Nasal cavity respiratory epithelium epithelial cell of viscerocranial mucosa (primary cell): ENCODE results near the gene PPME1. TPM values are rescaled to one million over a fixed set of nuclear protein-coding genes. Genes with fewer than 3 reads are reported as not detected.

Experiments used
- total RNA-seq: library from RNA; depleted of rRNA; stranded (reverse); fragments of >200 nt; gene quantifications from 2 replicates; pipeline ENCODE4 v1.2.3, GENCODE V29; 2014

PPME1 gene, protein sequence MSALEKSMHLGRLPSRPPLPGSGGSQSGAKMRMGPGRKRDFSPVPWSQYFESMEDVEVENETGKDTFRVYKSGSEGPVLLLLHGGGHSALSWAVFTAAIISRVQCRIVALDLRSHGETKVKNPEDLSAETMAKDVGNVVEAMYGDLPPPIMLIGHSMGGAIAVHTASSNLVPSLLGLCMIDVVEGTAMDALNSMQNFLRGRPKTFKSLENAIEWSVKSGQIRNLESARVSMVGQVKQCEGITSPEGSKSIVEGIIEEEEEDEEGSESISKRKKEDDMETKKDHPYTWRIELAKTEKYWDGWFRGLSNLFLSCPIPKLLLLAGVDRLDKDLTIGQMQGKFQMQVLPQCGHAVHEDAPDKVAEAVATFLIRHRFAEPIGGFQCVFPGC
- total RNA-seq: 20.2 and 39.7 TPM in 2 replicates

DNA sequence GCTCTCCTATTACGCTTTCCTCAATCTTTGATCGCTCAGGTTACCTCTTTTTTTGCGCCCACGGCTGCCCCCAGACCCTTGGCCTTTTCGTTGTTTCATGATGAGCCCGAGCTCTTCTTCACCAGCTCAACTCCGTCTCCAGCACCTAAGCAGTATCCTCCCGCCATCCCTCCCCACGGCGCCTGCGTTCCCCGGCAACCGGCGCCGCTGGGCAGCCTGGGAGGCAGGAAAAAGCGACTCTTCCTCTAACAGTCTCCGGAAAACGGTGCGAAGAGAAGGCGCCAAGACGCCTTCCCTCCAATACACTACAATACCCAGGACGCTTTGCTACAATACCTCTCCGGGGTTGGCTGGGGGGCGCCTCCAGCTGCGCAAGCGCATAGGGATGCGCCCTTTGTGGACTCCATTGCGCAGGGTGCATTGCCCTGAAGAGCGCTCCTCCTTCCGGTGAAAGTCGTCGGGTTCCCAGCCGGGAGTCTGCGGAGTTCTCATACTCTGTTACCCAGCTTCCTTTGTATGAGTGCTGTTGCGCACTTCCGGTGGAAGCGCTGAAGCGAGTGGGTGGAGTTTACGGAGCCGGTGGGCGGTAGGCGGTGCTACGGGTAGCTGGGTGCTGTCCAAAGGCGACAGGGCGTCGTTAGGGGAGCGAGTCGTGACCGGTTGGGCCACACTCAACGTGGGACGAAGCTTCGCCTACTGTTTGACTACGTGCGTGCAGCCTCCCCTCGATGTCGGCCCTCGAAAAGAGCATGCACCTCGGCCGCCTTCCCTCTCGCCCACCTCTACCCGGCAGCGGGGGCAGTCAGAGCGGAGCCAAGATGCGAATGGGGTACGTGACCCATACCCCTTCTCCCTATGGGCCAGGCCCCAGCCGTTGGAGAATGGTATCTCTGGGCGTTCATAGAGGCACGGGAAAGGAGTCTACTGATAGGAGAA, at the start of gene PPME1, which contains the start of gene C2CD3:
PPME1 (plus strand) TSS at position 596 of the 936 bp plus-strand sequence; CDS start at position 729, 133 bp downstream.
C2CD3 (minus strand) TSS at position 309 of the 936 bp plus-strand sequence; CDS start at position 99, 210 bp downstream.

Other genes starting within 250 kb of the PPME1 start
- gene DNAJB13, start 220.3 kb upstream of the PPME1 start, total RNA-seq: 0.43 TPM in 1 of 2 replicates, not detected in the other
- 0.34 and 3.3 TPM in 2 replicates for gene UCP2, start 188.4 kb upstream of the PPME1 start, total RNA-seq
- 0.93 TPM in 1 of 2 replicates, not detected in the other for gene UCP3, start 162.2 kb upstream of the PPME1 start, total RNA-seq
- gene C2CD3, start 287 bp upstream of the PPME1 start, total RNA-seq: 5.5 and 12.4 TPM in 2 replicates
- 0.21 TPM in 1 of 2 replicates, not detected in the other for gene P4HA3, start 140.4 kb downstream of the PPME1 start, total RNA-seq
- 1.4 and 5.6 TPM in 2 replicates for gene PGM2L1, start 227.1 kb downstream of the PPME1 start, total RNA-seq